ENCODE data around the gene NAGA. TPM values are rescaled to one million over a fixed set of nuclear protein-coding genes. Genes with fewer than 3 reads are reported as not detected.

NAGA gene
- total RNA-seq, 1 experiment from 2014 or later: 27.2 TPM

GRCh38 chr22:42074846-42075676 is 4.4 kb upstream of the NAGA start:
- Histone ChIP-seq H3K79me2 (ENCODE audit: low read length) (peaks cover 2% of the 10 kb centered on the region), H3K36me3 (ENCODE audit: low read depth, low read length) (no peaks in the 10 kb centered on the region), H3K4me1 (ENCODE audit: insufficient read depth, low read length) (peaks cover 12% of the 10 kb centered on the region), H3K4me3 (ENCODE audit: low read length) (no peak overlapping the region), H3K27me3 (ENCODE audit: low read length) (no peaks in the 10 kb centered on the region), H3K9me3 (ENCODE audit: low read length) (no peaks in the 10 kb centered on the region), H3K4me2 (ENCODE audit: low read length) (no peak overlapping the region), H3K9me2 (replicated peaks; ENCODE audit: low read length) (no peaks in the 10 kb centered on the region), H2AFZ (ENCODE audit: low read length) (no peak overlapping the region), H3F3A (ENCODE audit: low read length, unreplicated experiment) (no peaks in the 10 kb centered on the region), H3K9ac (ENCODE audit: low read length) (no peak overlapping the region), H4K20me1 (ENCODE audit: low read length) (no peaks in the 10 kb centered on the region), H3K27ac (ENCODE audit: low read length) (no peak overlapping the region)
- ChIA-PET CTCF (no interaction called here), POLR2A (ENCODE audit: unreplicated experiment) (no interaction called here)
- no TSS peak for BruUV-seq (replicated peaks)
- intact Hi-C loops (cut with micrococcal nuclease): no loop called here
- ATAC-seq: no peak
- DNase-seq: no peak
- no peak for TF ChIP-seq EZH2phosphoT487 (IDR thresholded peaks at IDR 0.05; ENCODE audit: borderline replicate concordance, low read length)

GRCh38 chr22:42074132-42074811 is 3.7 kb upstream of the NAGA start, which contains the start of gene PHETA2:
PHETA2 (plus strand) TSS chr22:42074248; CDS start chr22:42077294, 3,046 bp downstream.
- TF ChIP-seq, protein P1, sequence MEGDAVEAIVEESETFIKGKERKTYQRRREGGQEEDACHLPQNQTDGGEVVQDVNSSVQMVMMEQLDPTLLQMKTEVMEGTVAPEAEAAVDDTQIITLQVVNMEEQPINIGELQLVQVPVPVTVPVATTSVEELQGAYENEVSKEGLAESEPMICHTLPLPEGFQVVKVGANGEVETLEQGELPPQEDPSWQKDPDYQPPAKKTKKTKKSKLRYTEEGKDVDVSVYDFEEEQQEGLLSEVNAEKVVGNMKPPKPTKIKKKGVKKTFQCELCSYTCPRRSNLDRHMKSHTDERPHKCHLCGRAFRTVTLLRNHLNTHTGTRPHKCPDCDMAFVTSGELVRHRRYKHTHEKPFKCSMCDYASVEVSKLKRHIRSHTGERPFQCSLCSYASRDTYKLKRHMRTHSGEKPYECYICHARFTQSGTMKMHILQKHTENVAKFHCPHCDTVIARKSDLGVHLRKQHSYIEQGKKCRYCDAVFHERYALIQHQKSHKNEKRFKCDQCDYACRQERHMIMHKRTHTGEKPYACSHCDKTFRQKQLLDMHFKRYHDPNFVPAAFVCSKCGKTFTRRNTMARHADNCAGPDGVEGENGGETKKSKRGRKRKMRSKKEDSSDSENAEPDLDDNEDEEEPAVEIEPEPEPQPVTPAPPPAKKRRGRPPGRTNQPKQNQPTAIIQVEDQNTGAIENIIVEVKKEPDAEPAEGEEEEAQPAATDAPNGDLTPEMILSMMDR (conservative IDR thresholded peaks at IDR 0.05; ENCODE audit: low read depth, low read length): no peak
- no peak for TF ChIP-seq EZH2phosphoT487 (IDR thresholded peaks at IDR 0.05; ENCODE audit: borderline replicate concordance, low read length)
- TF ChIP-seq EZH2 (IDR thresholded peaks at IDR 0.05; ENCODE audit: low read length, unreplicated experiment): no peak
- POLR2A ChIA-PET (ENCODE audit: unreplicated experiment): no interaction called here
- H3K9me2 ChIP-seq (replicated peaks; ENCODE audit: low read length): no peaks in the 10 kb centered on the region
- no peak within 1 kb of the TSS for H2AFZ ChIP-seq (ENCODE audit: low read length)
- CTCF ChIA-PET: no interaction called here
- H3K9ac ChIP-seq (ENCODE audit: low read length): no peak within 1 kb of the TSS
- no peak within 1 kb of the TSS for H3K27ac ChIP-seq (ENCODE audit: low read length)
- DNase-seq (no peak), ATAC-seq (no peak)
- no peaks in the 10 kb centered on the region for H3F3A ChIP-seq (ENCODE audit: low read length, unreplicated experiment)
- H3K4me1 ChIP-seq (ENCODE audit: insufficient read depth, low read length): peaks cover 18% of the 10 kb centered on the region
- peaks cover 7% of the 10 kb centered on the region; the same call in 1 of the 2 replicates for H3K79me2 ChIP-seq (ENCODE audit: low read length)
- H3K36me3 ChIP-seq (ENCODE audit: low read depth, low read length): no peaks in the 10 kb centered on the region
- no peak within 1 kb of the TSS for H3K4me3 ChIP-seq (ENCODE audit: low read length)
- H3K9me3 ChIP-seq (ENCODE audit: low read length): no peaks in the 10 kb centered on the region
- H3K4me2 ChIP-seq (ENCODE audit: low read length): no peak within 1 kb of the TSS
- intact Hi-C loops (cut with micrococcal nuclease): no loop called here
- no TSS peak for BruUV-seq (replicated peaks)
- no peaks in the 10 kb centered on the region for H4K20me1 ChIP-seq (ENCODE audit: low read length)
- no peaks in the 10 kb centered on the region for H3K27me3 ChIP-seq (ENCODE audit: low read length)

- Histone ChIP-seq H3K36me3 (ENCODE audit: low read depth, low read length) (no peaks in the 10 kb centered on the region), H3K4me1 (ENCODE audit: insufficient read depth, low read length) (peaks cover 14% of the 10 kb centered on the region), H3K4me2 (ENCODE audit: low read length) (no peak overlapping the region), H3K4me3 (ENCODE audit: low read length) (no peak overlapping the region), H3F3A (ENCODE audit: low read length, unreplicated experiment) (no peaks in the 10 kb centered on the region), H3K9ac (ENCODE audit: low read length) (no peak overlapping the region), H3K27ac (ENCODE audit: low read length) (no peak overlapping the region), H3K27me3 (ENCODE audit: low read length) (no peaks in the 10 kb centered on the region), H3K79me2 (ENCODE audit: low read length) (peaks cover 7% of the 10 kb centered on the region; the same call in 1 of the 2 replicates), H3K9me3 (ENCODE audit: low read length) (no peaks in the 10 kb centered on the region), H4K20me1 (ENCODE audit: low read length) (no peaks in the 10 kb centered on the region), H3K9me2 (replicated peaks; ENCODE audit: low read length) (no peaks in the 10 kb centered on the region), H2AFZ (ENCODE audit: low read length) (no peak overlapping the region)
- ChIA-PET CTCF (no interaction called here), POLR2A (ENCODE audit: unreplicated experiment) (no interaction called here)
- DNase-seq (no peak), ATAC-seq (no peak)
- no peak for TF ChIP-seq EZH2 (IDR thresholded peaks at IDR 0.05; ENCODE audit: low read length, unreplicated experiment)
- TF ChIP-seq EZH2phosphoT487 (IDR thresholded peaks at IDR 0.05; ENCODE audit: borderline replicate concordance, low read length): no peak
- TF ChIP-seq, protein P1 (conservative IDR thresholded peaks at IDR 0.05; ENCODE audit: low read depth, low read length): no peak
- intact Hi-C loops (cut with micrococcal nuclease): no loop called here
- BruUV-seq (replicated peaks): no TSS peak
Observed at GRCh38 chr22:42073621-42074041, 3.0 kb upstream of the NAGA start.
